ENCODE results near the gene AUH. TPM values are rescaled to one million over a fixed set of nuclear protein-coding genes. Genes with fewer than 3 reads are reported as not detected.

Gene AUH
- total RNA-seq, 1 experiment from 2014 or later = 29.0 TPM

GRCh38 chr9:91241909-91242308, 119.8 kb downstream of the AUH start (continued):
- TF ChIP-seq SP1 (IDR thresholded peaks at IDR 0.05; ENCODE audit: low read depth) = no peak
- no peak for TF ChIP-seq ATF3 (IDR thresholded peaks at IDR 0.05)
- no peak for TF ChIP-seq POLR2A (IDR thresholded peaks at IDR 0.05; ENCODE audit: borderline replicate concordance, extremely low read depth, insufficient read depth, insufficient read length)
- no peak for TF ChIP-seq CTCF (IDR thresholded peaks at IDR 0.05 in 2 of 3, conservative IDR thresholded peaks at IDR 0.05 in 1 of 3; ENCODE audit: borderline replicate concordance in 1 of 3, insufficient read depth in 1 of 3, low read depth in 2 of 3, low read length in 2 of 3)

GRCh38 chr9:91240596-91241165, 121.0 kb downstream of the AUH start:
- ATAC-seq (no peak), DNase-seq (ENCODE audit: low read depth, low spot score) (no peak)
- TF ChIP-seq EGR1 (IDR thresholded peaks at IDR 0.05; ENCODE audit: low read depth) (no peak), SRF (IDR thresholded peaks at IDR 0.05; ENCODE audit: low read depth) (no peak), RAD21 (IDR thresholded peaks at IDR 0.05; ENCODE audit: low read depth) (no peak), ZNF274 (IDR thresholded peaks at IDR 0.05; ENCODE audit: low read depth, low read length) (no peak), EZH2phosphoT487 (IDR thresholded peaks at IDR 0.05; ENCODE audit: borderline replicate concordance) (no peak), REST (IDR thresholded peaks at IDR 0.05; ENCODE audit: low read depth) (no peak), SP1 (IDR thresholded peaks at IDR 0.05; ENCODE audit: low read depth) (no peak), SIN3A (IDR thresholded peaks at IDR 0.05; ENCODE audit: low read depth) (no peak)
- Histone ChIP-seq H3K4me3 (replicated peaks in 1 of 2; ENCODE audit: low read depth in 1 of 2, low read length in 2 of 2) (no peak overlapping the region), H4K20me1 (ENCODE audit: insufficient read depth) (no peaks in the 10 kb centered on the region), H3K9me2 (ENCODE audit: insufficient read depth) (no peaks in the 10 kb centered on the region), H3K36me3 (ENCODE audit: control insufficient read depth in 1 of 2, insufficient read depth in 2 of 2, low read length in 2 of 2) (no peaks in the 10 kb centered on the region), H3K9ac (ENCODE audit: low read length) (no peak overlapping the region), H3K9me3 (ENCODE audit: control insufficient read depth in 1 of 2, insufficient read depth in 1 of 2, low read depth in 1 of 2, low read length in 2 of 2) (no peaks in the 10 kb centered on the region), H3K27me3 (ENCODE audit: insufficient read depth, low read length) (no peaks in the 10 kb centered on the region), H2AFZ (ENCODE audit: low read depth, low read length, poor library complexity, severe bottlenecking) (no peak overlapping the region), H3K4me2 (ENCODE audit: low read length) (no peak overlapping the region), H3K79me2 (ENCODE audit: insufficient read depth, low read length) (no peaks in the 10 kb centered on the region), H3K4me1 (ENCODE audit: control insufficient read depth in 1 of 2, insufficient read depth in 2 of 2, low read length in 2 of 2) (peaks cover 2 to 6% of the 10 kb centered on the region in 2 experiments; a peak in 3 of 4 replicates), H3K27ac (ENCODE audit: low read depth, low read length) (no peak overlapping the region)
- POLR2A ChIA-PET = no interaction called here
- intact Hi-C loops (cut with micrococcal nuclease) = no loop called here
- no TSS peak for BruUV-seq (replicated peaks)
- RAD21 ChIA-PET (ENCODE audit: low non-redundant PET in 1 of 2, low total read pairs in 2 of 2, uncharacterized antibody in 2 of 2, unreplicated experiment in 2 of 2) = no interaction called here
- CTCF ChIA-PET = no interaction called here

Data from HCT116 (cell line).